ENCODE results near the gene RMDN2.
"Not testable (repeated sequence)": the region's sequence is repeated elsewhere in the genome, so short reads cannot be mapped to it uniquely, and the experiment has no call there.

The RMDN2 gene

DNA sequence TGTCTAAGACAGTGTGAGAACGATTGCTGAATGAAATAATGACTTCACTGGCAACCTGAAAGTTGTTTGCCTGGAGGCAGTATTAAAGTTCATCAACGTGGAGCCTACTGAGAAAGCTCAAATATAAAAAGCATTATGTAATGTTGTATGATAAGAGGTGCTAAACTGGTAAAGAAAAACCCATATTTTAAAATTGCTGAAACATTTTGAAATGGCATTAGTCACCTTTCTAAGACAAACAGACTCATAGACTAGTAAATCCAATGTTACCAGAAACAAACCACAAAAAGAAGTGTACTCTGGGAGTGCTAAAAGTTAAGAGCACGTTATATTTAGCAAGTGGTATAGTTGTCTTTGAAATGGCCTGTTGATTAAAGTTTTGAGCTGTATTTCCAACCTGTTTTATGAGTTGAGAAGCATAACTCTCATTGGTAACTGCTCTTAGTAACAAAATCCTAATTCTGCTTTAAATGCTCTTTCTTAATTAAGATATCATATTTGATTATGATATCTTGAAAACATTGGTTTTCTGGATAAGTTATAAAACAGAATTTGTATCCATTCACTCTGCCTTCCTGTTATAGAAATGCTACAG, 88.2 kb downstream of the RMDN2 start:
- H3K9me3 ChIP-seq (ENCODE audit: low read length): no peaks in the 10 kb centered on the region
- no peaks in the 10 kb centered on the region for H3F3A ChIP-seq (ENCODE audit: insufficient read depth, low read length)
- no peaks in the 10 kb centered on the region for H3K4me1 ChIP-seq (ENCODE audit: insufficient read depth, low read length, severe bottlenecking)
- H3K79me2 ChIP-seq (ENCODE audit: insufficient read depth, low read length): no peaks in the 10 kb centered on the region
- H3K4me2 ChIP-seq (ENCODE audit: low read length): no peak overlapping the region
- no peak overlapping the region for H3K4me3 ChIP-seq (ENCODE audit: low read depth, low read length, poor library complexity, severe bottlenecking)
- H3K27me3 ChIP-seq (ENCODE audit: insufficient read depth, low read length): no peaks in the 10 kb centered on the region
- H3K9ac ChIP-seq (ENCODE audit: low read length): no peak overlapping the region
- H3K27ac ChIP-seq (ENCODE audit: low read depth, low read length, poor library complexity, severe bottlenecking): no peak overlapping the region
- no peak for TF ChIP-seq EZH2 (IDR thresholded peaks at IDR 0.05; ENCODE audit: borderline replicate concordance, low read length)
- TF ChIP-seq, protein P1, sequence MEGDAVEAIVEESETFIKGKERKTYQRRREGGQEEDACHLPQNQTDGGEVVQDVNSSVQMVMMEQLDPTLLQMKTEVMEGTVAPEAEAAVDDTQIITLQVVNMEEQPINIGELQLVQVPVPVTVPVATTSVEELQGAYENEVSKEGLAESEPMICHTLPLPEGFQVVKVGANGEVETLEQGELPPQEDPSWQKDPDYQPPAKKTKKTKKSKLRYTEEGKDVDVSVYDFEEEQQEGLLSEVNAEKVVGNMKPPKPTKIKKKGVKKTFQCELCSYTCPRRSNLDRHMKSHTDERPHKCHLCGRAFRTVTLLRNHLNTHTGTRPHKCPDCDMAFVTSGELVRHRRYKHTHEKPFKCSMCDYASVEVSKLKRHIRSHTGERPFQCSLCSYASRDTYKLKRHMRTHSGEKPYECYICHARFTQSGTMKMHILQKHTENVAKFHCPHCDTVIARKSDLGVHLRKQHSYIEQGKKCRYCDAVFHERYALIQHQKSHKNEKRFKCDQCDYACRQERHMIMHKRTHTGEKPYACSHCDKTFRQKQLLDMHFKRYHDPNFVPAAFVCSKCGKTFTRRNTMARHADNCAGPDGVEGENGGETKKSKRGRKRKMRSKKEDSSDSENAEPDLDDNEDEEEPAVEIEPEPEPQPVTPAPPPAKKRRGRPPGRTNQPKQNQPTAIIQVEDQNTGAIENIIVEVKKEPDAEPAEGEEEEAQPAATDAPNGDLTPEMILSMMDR (IDR thresholded peaks at IDR 0.05; ENCODE audit: low read length): no peak
- no peak overlapping the region for H2AFZ ChIP-seq (ENCODE audit: low read length)
- no peaks in the 10 kb centered on the region for H3K36me3 ChIP-seq (ENCODE audit: insufficient read depth, low read length)
- H4K20me1 ChIP-seq (ENCODE audit: insufficient read depth, low read length): no peaks in the 10 kb centered on the region
- H3K9me2 ChIP-seq (ENCODE audit: low read depth, low read length): no peaks in the 10 kb centered on the region

DNA sequence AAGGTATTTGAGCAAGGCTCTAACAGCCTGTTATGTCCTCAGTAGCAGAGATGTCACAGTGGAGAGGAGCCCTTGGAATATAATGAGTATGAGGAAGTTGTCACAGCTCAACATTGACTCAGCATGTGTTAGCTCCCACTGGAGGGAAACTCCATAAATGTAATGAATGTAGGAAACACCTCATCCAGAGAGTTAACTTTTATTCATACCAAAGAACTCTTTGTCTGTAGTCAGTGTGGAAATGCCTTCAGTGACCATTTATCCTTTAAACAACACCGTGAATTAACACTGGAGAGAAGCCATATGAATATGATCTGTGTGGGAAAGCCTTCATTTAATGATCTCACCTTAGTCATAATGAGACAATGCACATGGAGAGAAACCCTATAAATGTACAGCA, 91.1 kb downstream of the RMDN2 start:
- Histone ChIP-seq H3K27ac (ENCODE audit: low read depth, low read length, poor library complexity, severe bottlenecking) (no peak overlapping the region), H3K4me2 (ENCODE audit: low read length) (no peak overlapping the region), H3K4me1 (ENCODE audit: insufficient read depth, low read length, severe bottlenecking) (no peaks in the 10 kb centered on the region), H2AFZ (ENCODE audit: low read length) (no peak overlapping the region), H3K9ac (ENCODE audit: low read length) (no peak overlapping the region), H4K20me1 (ENCODE audit: insufficient read depth, low read length) (no peaks in the 10 kb centered on the region), H3F3A (ENCODE audit: insufficient read depth, low read length) (no peaks in the 10 kb centered on the region), H3K4me3 (ENCODE audit: low read depth, low read length, poor library complexity, severe bottlenecking) (no peak overlapping the region), H3K27me3 (ENCODE audit: insufficient read depth, low read length) (no peaks in the 10 kb centered on the region), H3K36me3 (ENCODE audit: insufficient read depth, low read length) (no peaks in the 10 kb centered on the region), H3K9me3 (ENCODE audit: low read length) (no peaks in the 10 kb centered on the region), H3K79me2 (ENCODE audit: insufficient read depth, low read length) (no peaks in the 10 kb centered on the region), H3K9me2 (ENCODE audit: low read depth, low read length) (no peaks in the 10 kb centered on the region)
- TF ChIP-seq, protein P1 (IDR thresholded peaks at IDR 0.05; ENCODE audit: low read length): no peak
- TF ChIP-seq EZH2 (IDR thresholded peaks at IDR 0.05; ENCODE audit: borderline replicate concordance, low read length): no peak

DNA sequence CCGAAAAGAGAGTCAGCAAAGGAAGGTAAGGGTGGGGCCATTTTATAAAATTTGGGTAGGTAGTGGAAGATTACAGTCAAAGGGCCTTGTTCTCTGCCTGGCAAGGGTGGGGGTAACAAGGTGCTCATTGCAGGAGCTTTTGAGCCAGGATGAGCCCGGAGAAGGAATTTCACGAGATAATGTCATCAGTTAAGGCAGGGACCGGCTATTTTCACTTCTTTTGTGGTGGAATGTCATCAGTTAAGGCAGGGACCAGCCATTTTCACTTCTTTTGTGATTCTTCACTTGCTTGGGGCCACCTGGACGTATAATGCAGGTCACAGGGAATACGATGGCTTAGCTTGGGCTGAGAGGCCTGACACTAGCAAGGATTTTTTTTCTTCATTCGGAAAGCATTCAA, 92.7 kb downstream of the RMDN2 start:
- H3K4me2 ChIP-seq (ENCODE audit: low read length): no peak overlapping the region
- H4K20me1 ChIP-seq (ENCODE audit: insufficient read depth, low read length): no peaks in the 10 kb centered on the region
- no peaks in the 10 kb centered on the region for H3K9me2 ChIP-seq (ENCODE audit: low read depth, low read length)
- H3F3A ChIP-seq (ENCODE audit: insufficient read depth, low read length): no peaks in the 10 kb centered on the region
- no peaks in the 10 kb centered on the region for H3K79me2 ChIP-seq (ENCODE audit: insufficient read depth, low read length)
- H3K36me3 ChIP-seq (ENCODE audit: insufficient read depth, low read length): no peaks in the 10 kb centered on the region
- H3K4me3 ChIP-seq (ENCODE audit: low read depth, low read length, poor library complexity, severe bottlenecking): no peak overlapping the region
- no peak overlapping the region for H3K27ac ChIP-seq (ENCODE audit: low read depth, low read length, poor library complexity, severe bottlenecking)
- no peak overlapping the region for H3K9ac ChIP-seq (ENCODE audit: low read length)
- no peak overlapping the region for H2AFZ ChIP-seq (ENCODE audit: low read length)
- H3K9me3 ChIP-seq (ENCODE audit: low read length): no peaks in the 10 kb centered on the region
- no peak for TF ChIP-seq EZH2 (IDR thresholded peaks at IDR 0.05; ENCODE audit: borderline replicate concordance, low read length)
- TF ChIP-seq, protein P1 (IDR thresholded peaks at IDR 0.05; ENCODE audit: low read length): no peak
- no peaks in the 10 kb centered on the region for H3K27me3 ChIP-seq (ENCODE audit: insufficient read depth, low read length)
- no peaks in the 10 kb centered on the region for H3K4me1 ChIP-seq (ENCODE audit: insufficient read depth, low read length, severe bottlenecking)

DNA sequence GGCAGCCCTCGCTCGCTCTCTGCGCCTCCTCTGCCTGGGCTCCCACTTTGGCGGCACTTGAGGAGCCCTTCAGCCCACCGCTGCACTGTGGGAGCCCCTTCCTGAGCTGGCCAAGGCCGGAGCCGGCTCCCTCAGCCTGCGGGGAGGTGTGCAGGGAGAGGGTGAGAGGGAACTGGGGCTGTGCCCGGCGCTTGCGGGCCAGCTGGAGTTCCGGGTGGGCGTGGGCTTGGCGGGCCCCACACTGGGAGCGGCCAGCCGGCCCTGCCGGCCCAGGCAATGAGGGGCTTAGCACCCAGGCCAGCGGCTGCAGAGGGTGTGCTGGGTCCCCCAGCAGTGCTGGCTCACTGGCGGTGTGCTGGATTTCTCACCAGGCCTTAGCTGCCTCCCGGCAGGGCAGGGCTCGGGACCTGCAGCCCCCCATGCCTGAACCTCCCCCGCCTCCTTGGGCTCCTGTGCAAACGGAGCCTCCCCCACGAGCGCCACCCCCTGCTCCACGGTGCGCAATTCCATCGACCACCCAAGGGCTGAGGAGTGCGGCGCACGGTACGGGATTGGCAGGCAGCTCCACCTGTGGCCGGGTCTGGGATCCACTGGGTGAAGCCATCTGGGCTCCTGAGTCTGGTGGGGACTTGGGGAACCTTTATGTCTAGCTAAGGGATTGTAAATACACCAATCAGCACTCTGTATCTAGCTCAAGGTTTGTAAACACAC, 95.4 kb downstream of the RMDN2 start:
- not testable (repeated sequence) for H3K79me2 ChIP-seq (ENCODE audit: insufficient read depth, low read length); H3K9me2 ChIP-seq (ENCODE audit: low read depth, low read length); H3K4me3 ChIP-seq (ENCODE audit: low read depth, low read length, poor library complexity, severe bottlenecking); H3K36me3 ChIP-seq (ENCODE audit: insufficient read depth, low read length); H3K4me2 ChIP-seq (ENCODE audit: low read length); H3K27me3 ChIP-seq (ENCODE audit: insufficient read depth, low read length); H3K27ac ChIP-seq (ENCODE audit: low read depth, low read length, poor library complexity, severe bottlenecking); H3K9me3 ChIP-seq (ENCODE audit: low read length); H3K9ac ChIP-seq (ENCODE audit: low read length); H2AFZ ChIP-seq (ENCODE audit: low read length); H3K4me1 ChIP-seq (ENCODE audit: insufficient read depth, low read length, severe bottlenecking); H3F3A ChIP-seq (ENCODE audit: insufficient read depth, low read length); H4K20me1 ChIP-seq (ENCODE audit: insufficient read depth, low read length)
